ENCODE measurements around the gene PPM1H. TPM values are rescaled to one million over a fixed set of nuclear protein-coding genes. Genes with fewer than 3 reads are reported as not detected.

PPM1H gene
- total and polyA plus RNA-seq, 10 of the 15 experiments (the other 5 are each of a cell fraction or from before 2014, with no cell fraction given), result 0.11 to 0.83 (median 0.49) TPM

DNA sequence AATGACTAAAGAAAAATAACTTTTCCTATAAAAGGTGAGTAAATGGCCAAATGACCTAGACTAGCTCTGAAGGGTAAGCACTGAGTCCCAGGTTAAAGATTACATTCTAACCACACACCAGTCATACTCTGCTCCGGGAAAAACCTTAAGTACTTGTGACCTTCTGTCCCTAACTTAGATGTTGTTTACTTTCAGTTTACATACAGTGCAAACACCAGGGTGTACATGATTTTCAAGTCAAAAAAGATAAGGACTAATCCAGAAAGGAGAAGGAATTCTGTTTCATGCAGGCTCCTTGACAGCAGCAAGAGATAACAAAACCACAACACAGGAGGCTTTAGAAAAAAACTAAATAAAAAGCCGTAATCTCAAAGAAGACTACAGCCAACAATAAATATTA is 174.2 kb downstream of the PPM1H start (continued):
- no peak for TF ChIP-seq SMC3 (IDR thresholded peaks at IDR 0.05; ENCODE audit: borderline replicate concordance, low read length)
- no peak for TF ChIP-seq GABPA (IDR thresholded peaks at IDR 0.05; ENCODE audit: low read depth)
- TF ChIP-seq RB1 (IDR thresholded peaks at IDR 0.05; ENCODE audit: borderline replicate concordance), result no peak
- TF ChIP-seq NR2F1 (conservative IDR thresholded peaks at IDR 0.05), result peak; percentile 66
- no peak for TF ChIP-seq IRF4 (IDR thresholded peaks at IDR 0.05; ENCODE audit: low read depth, low read length)
- TF ChIP-seq RELB (IDR thresholded peaks at IDR 0.05; ENCODE audit: low read depth), result 0 out of 2 replicates have a peak, but pooled peaks have one; percentile 36
- TF ChIP-seq, protein P1, sequence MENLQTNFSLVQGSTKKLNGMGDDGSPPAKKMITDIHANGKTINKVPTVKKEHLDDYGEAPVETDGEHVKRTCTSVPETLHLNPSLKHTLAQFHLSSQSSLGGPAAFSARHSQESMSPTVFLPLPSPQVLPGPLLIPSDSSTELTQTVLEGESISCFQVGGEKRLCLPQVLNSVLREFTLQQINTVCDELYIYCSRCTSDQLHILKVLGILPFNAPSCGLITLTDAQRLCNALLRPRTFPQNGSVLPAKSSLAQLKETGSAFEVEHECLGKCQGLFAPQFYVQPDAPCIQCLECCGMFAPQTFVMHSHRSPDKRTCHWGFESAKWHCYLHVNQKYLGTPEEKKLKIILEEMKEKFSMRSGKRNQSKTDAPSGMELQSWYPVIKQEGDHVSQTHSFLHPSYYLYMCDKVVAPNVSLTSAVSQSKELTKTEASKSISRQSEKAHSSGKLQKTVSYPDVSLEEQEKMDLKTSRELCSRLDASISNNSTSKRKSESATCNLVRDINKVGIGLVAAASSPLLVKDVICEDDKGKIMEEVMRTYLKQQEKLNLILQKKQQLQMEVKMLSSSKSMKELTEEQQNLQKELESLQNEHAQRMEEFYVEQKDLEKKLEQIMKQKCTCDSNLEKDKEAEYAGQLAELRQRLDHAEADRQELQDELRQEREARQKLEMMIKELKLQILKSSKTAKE (IDR thresholded peaks at IDR 0.05; ENCODE audit: low read depth, poor library complexity, severe bottlenecking), result peak; percentile 30
- no peak for TF ChIP-seq SUPT20H (IDR thresholded peaks at IDR 0.05; ENCODE audit: borderline replicate concordance, control insufficient read depth, low read depth, low read length)
- TF ChIP-seq IKZF1 (conservative IDR thresholded peaks at IDR 0.05), result peak; percentile 70
- TF ChIP-seq ZBTB4 (CRISPR knock-in tag; IDR thresholded peaks at IDR 0.05), result no peak
- TF ChIP-seq SRF (IDR thresholded peaks at IDR 0.05; ENCODE audit: low read depth in 2 of 2, low read length in 2 of 2), result no peak
- no peak for TF ChIP-seq ASH2L (IDR thresholded peaks at IDR 0.05; ENCODE audit: borderline replicate concordance, low read depth)
- TF ChIP-seq E4F1 (IDR thresholded peaks at IDR 0.05; ENCODE audit: borderline replicate concordance, partially characterized antibody), result no peak
- no peak for TF ChIP-seq SMAD5 (IDR thresholded peaks at IDR 0.05; ENCODE audit: low read depth)

Measured in GM12878 (cell line).